ENCODE results near the gene S100A10.

DNA sequence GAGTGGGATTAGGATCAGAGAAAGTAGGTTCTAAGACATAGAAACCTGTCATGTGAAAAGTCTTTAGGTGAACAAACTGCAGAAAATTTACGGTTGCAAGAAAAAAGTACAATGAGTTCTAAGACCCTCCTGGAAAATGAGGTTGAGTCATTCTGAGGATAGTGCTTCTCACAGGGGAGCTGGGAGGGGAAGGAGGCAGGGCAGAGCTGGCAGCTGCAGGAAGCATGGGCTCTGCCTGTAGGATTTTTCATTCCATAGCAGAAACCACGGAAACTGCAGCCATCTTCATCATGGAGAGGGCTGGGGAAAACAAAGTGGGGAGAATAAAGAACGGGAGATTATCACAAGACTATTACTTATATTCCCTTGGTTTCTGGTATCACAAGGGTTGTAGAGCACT lies 58.5 kb downstream of the S100A10 start:
- TF ChIP-seq, protein P1, sequence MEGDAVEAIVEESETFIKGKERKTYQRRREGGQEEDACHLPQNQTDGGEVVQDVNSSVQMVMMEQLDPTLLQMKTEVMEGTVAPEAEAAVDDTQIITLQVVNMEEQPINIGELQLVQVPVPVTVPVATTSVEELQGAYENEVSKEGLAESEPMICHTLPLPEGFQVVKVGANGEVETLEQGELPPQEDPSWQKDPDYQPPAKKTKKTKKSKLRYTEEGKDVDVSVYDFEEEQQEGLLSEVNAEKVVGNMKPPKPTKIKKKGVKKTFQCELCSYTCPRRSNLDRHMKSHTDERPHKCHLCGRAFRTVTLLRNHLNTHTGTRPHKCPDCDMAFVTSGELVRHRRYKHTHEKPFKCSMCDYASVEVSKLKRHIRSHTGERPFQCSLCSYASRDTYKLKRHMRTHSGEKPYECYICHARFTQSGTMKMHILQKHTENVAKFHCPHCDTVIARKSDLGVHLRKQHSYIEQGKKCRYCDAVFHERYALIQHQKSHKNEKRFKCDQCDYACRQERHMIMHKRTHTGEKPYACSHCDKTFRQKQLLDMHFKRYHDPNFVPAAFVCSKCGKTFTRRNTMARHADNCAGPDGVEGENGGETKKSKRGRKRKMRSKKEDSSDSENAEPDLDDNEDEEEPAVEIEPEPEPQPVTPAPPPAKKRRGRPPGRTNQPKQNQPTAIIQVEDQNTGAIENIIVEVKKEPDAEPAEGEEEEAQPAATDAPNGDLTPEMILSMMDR (IDR thresholded peaks at IDR 0.05): no peak
- TF ChIP-seq POLR2A (IDR thresholded peaks at IDR 0.05): no peak

Measured in heart left ventricle (tissue), 13 donors.